ENCODE data around the gene DUSP22.

The DUSP22 gene

GRCh38 chr6:326896-327537, 34.7 kb downstream of the DUSP22 start:
- no peak for DNase-seq

DNA sequence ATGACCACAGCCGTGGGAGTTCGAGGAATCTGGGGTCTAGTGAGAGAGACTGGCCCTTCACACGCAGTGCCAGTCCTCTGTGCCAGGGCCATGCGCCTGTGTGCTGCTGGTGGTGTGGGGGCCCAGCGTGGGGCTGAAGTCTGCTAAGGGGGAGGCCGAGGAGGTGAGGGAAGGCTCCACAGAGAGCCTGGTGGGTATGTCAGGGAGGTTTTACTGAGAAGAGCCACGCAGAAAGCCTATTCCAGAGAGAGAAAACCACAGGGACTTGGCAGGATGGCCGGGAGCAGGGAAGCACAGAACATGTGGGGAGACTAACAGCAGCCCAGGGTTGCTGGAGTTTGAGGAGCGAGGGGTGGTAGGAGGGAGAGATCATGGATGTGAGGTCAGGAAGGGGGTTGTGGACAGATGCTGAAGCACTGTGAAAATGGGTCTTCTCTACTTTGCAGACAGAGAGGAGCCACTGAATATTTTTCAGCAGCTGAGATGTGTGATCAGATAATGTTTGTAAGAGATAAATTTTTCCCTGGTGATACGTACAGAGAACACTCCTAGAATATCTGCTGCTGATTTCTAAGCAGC, 35.3 kb downstream of the DUSP22 start:
- DNase-seq, result no peak

- DNase-seq, result no peak
These were observed 35.9 kb downstream of the DUSP22 start for GRCh38 chr6:328136-328670.

DNA sequence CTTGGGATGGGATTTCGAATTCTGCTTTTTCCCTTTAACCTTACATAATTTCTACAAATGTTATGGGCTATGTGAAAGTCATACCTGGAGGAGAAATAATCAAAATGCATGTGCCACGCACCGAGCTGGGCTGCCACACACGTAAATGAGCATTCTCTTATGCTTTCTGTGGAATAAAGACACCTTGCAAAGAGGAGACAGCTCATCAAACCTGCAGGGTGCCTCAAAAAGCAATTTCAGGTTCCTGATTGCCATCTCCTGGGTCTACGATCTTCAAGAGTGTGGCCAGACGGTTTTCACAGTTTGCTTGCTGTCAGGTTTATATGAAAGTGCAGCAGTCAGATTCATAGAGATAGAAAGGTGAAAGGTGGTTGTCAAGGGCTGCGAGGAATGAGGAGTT, 36.6 kb downstream of the DUSP22 start:
- DNase-seq, result no peak

DNA sequence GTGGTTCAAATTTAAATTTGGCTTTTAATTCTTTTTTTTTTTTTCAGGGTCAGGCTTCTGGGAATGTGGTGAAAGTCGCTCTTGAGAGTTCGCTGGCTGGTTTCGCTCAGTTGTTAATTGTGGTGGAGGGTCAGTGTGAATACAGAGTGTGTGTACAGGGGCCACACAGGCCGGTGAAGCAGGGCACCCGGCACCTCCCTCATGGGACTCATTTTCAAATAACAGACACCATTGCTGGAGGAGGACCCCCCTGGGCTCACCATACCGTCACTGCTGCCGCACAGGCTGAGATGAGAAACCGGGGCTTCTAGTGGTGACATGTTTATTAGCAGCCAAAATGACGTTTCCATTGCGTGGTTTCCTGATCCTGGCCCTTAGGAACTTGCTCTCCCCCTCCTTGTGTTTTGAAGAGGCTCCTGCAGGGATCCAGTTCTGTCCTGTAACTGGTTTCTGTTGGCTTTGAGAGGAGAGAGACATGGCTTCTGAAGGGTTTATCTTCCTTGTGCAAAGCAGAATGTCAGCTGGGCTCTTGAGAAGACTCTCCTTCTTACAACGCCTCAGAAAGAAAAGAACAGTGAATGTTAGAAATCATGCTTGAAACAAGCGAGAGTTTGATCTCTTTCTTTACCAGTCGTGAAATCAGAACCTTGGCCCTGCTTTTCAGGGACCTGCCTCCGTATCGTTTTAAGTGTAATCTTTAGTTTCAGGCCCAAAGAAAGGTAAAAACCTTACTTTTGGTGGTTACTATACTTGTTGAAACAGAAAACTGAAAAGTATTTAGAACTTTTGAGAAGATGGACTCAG, 37.8 kb downstream of the DUSP22 start:
- no peak for DNase-seq

DNA sequence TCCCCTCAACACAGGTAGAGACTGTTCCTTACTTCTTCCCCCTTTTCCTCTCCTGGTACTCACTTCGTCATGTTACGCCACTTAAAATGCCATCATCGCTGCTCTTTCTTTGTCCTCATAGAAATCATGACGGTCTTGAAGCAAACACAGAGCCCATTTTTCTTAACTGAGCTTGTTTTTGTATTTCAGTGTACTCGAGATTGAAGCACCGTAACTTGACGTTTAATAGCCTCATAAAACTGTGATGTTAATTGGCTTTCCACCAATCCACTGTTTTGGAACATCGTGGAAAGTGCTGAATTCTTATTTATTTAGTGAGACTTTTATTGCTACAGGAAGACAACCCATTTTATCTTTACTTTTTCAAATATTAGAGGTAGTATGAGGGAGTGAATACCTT, 38.7 kb downstream of the DUSP22 start:
- no peak for DNase-seq

DNA sequence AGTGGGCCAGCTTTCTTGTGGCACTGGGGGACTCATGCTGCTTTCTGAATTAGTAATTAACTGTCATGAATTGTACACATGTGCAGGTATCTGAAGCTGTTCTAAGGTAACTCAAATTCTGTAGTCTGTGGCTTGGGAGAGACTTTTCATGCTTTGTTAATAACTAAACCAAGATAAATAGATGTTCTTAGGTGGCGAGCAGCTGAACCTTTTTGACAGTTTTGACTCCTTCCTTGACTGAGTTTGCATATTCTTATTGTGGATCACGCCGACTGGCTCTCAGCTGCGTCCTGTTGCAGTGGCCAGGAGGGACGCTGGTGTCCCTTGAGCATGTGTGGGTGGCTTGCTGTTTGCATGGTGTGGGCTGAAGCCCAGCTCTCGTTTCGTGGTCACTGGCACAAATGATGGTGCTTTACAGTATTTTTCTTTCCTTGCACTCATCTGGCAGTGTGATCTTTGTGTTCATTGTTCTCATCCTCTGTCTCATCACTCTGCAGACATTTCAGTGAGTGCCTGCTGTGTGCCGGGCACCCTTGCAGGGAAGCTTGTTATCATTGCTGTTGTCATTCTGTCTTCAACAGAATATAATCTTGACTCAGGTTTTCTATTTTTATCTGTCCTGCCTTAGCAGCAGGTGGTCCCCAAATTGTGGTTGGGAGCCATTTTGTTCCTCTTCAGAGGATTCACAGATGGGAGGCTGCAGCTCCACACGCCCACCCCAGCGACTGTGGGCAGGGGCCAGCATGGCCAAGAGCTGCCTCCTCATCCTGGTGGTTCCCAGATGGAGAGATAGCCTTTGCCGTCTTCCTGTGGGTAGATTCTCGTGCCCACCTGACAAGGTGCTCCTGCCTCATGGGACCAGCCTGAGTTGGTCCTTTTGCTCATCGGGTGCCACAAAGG, 39.6 kb downstream of the DUSP22 start:
- DNase-seq, result no peak

DNA sequence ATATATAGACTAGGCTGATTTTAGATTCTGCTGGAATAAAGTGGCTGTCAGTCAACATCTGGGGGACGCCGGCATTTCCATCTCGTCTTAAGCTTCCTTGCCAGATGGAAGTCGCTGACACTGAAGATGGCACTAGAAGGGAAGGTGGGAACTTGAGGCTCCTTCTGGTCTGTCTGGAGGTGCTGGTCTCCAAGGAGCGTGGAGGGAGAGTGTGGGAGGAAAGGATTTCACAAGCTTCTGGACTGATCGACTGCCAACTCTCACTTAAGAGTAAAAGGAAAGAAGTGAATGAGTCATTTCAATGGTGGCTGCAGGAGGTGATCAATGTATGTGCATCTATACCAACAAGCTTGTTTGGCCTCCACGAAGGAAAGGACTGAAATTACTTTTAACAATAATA, 40.4 kb downstream of the DUSP22 start:
- DNase-seq, result no peak

DNA sequence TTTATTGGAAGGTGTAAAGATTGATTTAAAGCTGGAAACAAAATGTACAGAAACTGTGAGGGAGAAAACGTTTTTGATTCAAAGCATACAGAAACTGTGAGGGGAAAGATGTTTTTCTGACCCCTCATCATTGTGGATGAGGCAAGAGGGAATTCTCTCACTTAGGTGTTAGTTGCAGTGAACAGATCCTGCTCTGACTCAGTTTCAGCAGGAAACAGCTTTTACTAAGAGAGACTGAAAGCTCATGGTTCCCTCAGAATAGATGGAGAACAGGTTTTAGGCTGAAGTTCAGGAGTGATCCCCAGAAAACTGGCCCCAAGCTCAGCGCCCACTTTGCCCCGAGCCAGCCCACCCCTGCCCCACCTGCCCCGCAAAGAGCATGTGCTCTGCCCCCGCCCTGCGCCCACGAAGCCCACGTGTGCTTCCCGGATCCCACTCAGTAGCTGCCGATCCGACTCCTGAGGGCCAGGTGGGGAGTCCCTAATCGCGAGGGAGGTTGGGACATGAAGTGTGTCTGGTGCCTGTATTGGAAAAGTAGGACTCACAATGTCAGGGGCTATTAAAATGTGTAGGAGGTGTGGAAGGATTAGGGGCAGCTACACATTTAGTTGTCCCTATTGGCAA, 41.2 kb downstream of the DUSP22 start:
- DNase-seq, result no peak

GRCh38 chr6:334536-335510, 42.5 kb downstream of the DUSP22 start:
- no peak for DNase-seq

DNA sequence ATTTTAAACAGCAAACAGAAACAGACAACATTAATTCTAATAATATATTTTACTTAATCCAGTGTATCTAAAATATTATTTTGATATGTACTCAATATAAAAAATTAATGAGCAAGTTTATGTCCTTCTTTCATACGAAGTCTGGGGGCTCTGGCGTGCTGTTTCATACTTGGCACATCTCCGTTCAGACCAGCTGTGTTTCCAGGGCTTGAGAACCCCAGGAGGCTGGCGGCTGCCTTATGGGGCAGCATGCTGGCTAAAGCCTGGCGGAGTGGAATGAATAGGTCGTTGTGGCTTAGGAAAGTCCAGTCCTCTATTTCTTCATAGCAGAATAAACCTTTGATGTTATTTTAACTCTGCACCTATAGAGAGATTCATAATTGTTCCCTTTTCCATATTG, 43.3 kb downstream of the DUSP22 start:
- no peak for DNase-seq

GRCh38 chr6:336159-337114, 44.1 kb downstream of the DUSP22 start:
- no peak for DNase-seq

- DNase-seq, result no peak
These were observed 45.6 kb downstream of the DUSP22 start for GRCh38 chr6:337805-338368.

DNA sequence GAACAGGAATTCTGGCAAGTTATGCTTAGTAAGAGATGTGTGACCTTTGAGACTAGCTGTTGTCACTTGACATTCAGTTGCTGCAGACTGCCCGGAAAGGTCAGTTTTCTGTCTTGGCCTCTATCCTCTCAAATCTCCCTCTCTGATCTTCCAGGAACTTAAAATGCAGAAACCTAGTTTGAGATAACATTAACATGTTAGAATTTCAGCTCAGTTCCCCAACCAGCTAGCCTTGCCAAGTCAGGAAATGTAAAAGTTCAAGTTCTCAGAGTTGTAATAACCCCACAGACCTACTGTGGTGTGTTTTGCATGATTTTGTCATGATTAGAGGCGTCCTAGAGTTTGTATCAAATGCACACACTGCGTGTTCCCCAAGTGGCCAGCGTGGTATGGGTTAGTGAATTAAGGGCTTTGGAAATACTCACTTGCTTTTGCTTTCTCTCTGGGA, 46.6 kb downstream of the DUSP22 start:
- no peak for DNase-seq

DNA sequence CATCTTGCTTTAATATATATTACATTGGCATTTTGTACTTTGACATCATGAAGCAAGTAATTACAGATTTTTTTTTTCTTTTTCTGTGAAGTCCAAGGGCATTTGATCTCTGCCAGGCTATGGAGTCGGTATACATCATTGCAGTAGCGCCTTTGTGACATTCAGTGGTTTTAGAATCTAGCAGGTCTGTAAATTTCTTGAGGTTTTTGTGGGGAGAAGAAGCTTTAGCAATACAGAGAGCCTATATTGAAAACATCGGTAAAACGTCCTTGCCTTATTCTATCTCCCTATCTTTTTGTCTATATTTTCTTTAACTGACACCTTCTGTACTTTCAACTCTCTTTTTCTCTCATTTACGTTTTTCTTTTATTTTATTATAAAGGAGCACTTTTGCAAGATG, 47.2 kb downstream of the DUSP22 start:
- DNase-seq, result no peak

- DNase-seq, result no peak
These were observed 48.1 kb downstream of the DUSP22 start for GRCh38 chr6:340186-340955.

DNA sequence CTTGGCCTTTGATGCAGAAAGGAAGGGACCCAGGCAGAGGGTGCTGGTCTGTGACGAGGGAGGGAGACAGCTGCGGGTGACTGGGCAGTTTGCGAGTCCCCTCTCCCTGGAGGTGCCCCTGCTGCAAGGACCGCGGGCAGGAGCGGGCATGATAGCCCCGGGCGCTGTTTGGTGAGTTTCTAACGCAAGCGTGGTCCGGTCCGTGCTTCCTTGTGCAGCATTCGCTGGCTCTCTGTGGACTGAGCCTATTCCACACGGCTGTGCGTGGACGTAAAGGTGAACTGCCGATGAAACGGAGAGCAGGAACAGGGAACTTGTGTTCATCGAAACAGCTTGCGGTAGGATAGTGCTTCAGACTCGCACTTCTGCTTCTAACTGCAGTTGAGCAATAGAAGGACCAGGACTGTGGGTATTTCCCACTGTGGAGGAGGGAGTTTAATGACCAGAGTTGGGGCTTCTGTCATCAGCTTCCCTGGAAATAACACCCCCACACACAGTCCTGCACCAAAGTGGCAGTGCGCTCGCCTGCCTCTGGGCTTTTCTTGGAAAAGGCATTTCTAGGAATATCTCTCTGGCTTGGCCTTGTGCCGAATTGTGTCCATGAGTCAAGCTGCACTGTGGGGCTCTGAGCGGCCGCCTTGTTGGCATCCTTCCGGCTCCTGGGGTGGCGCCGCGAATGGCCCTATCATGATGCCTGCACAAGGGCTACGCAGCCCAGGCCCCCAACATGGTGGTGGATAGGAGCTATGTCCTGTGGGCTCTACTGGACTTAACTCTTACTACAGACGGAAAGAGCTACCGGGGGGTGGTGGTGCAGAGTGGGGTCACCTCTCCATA, 48.9 kb downstream of the DUSP22 start:
- DNase-seq, result no peak

Data from amniotic stem cell (primary cell).